CD4-positive, alpha-beta T cell treated with Interleukin-17A for 4 hours (primary cell): ENCODE results near the gene SH3PXD2A.

Experiments
- DNase-seq: peaks from one replicate; pipeline ENCODE4 v3.0.0-alpha.2; 2020; ENCODE audit warnings: mixed read lengths

The SH3PXD2A gene

GRCh38 chr10:103877861-103878260, 22.5 kb upstream of the SH3PXD2A start:
- DNase-seq, result no peak

- no peak for DNase-seq
Measured at GRCh38 chr10:103876155-103876554, 20.8 kb upstream of the SH3PXD2A start.

- no peak for DNase-seq
Measured at GRCh38 chr10:103874730-103875129, 19.4 kb upstream of the SH3PXD2A start.

- DNase-seq, result no peak
Measured at GRCh38 chr10:103872137-103872931, 17.0 kb upstream of the SH3PXD2A start.

- DNase-seq, result no peak
Measured at GRCh38 chr10:103871006-103871405, 15.6 kb upstream of the SH3PXD2A start.

- DNase-seq, result no peak
Measured at GRCh38 chr10:103870516-103870915, 15.1 kb upstream of the SH3PXD2A start.

GRCh38 chr10:103869336-103869735, 14.0 kb upstream of the SH3PXD2A start:
- no peak for DNase-seq

GRCh38 chr10:103868200-103868599, 12.8 kb upstream of the SH3PXD2A start:
- no peak for DNase-seq

GRCh38 chr10:103861505-103861904, 6.1 kb upstream of the SH3PXD2A start:
- DNase-seq, result no peak

- peak; percentile 71 for DNase-seq
Measured at GRCh38 chr10:103859161-103860086, 4.0 kb upstream of the SH3PXD2A start.

GRCh38 chr10:103858360-103858759, 3.0 kb upstream of the SH3PXD2A start:
- DNase-seq, result no peak

- no peak for DNase-seq
Measured at GRCh38 chr10:103856797-103857170, 1.4 kb upstream of the SH3PXD2A start.

- no peak for DNase-seq
Measured at GRCh38 chr10:103855852-103856796, 748 bp upstream of the SH3PXD2A start.

GRCh38 chr10:103854686-103855391, 537 bp downstream of the SH3PXD2A start:
- DNase-seq, result peak; percentile 39

- peak; percentile 12 for DNase-seq
Measured at GRCh38 chr10:103854265-103854685, 1.1 kb downstream of the SH3PXD2A start.

- no peak for DNase-seq
Measured at GRCh38 chr10:103853428-103854264, 1.7 kb downstream of the SH3PXD2A start.

GRCh38 chr10:103852856-103853255, 2.5 kb downstream of the SH3PXD2A start:
- DNase-seq, result no peak

GRCh38 chr10:103852189-103852711, 3.1 kb downstream of the SH3PXD2A start:
- DNase-seq, result no peak

GRCh38 chr10:103851261-103851660, 4.1 kb downstream of the SH3PXD2A start:
- no peak for DNase-seq

- no peak for DNase-seq
Measured at GRCh38 chr10:103850572-103850895, 4.8 kb downstream of the SH3PXD2A start.
